SU-DHL-6 (cell line): Measurements from ENCODE around the gene HCFC1R1.

ENCODE experiments used
- H2AFZ ChIP-seq: fragments of 200-600 bp; sonication (generic); 2 replicates; pipeline ENCODE4 v1.6.1; 2014; ENCODE audit warnings: low read depth, mild to moderate bottlenecking, moderate library complexity, mixed read lengths, antibody characterized with exemption, low read length; ENCODE audit not compliant: severe bottlenecking
- H3F3A ChIP-seq: fragments of 200-600 bp; shearing (Covaris generic); 2 replicates; pipeline ENCODE4 v1.6.0; 2016; ENCODE audit warnings: antibody characterized with exemption, mild to moderate bottlenecking; ENCODE audit not compliant: insufficient read depth
- H3K27ac ChIP-seq: fragments of 200-600 bp; sonication (generic); 2 replicates; pipeline ENCODE4 v1.5.1; 2016; ENCODE audit warnings: low read depth, mild to moderate bottlenecking, low read length, moderate library complexity, mixed read lengths
- H3K27me3 ChIP-seq: fragments of 200-600 bp; sonication (generic), shearing (Covaris generic); 2 replicates; pipeline ENCODE4 v1.6.0; 2014; ENCODE audit warnings: mild to moderate bottlenecking, low read length
- H3K36me3 ChIP-seq: fragments of 200-600 bp; sonication (generic); 2 replicates; pipeline ENCODE4 v1.6.1; 2014; ENCODE audit warnings: mild to moderate bottlenecking, low read length, mixed read lengths
- H3K4me2 ChIP-seq: fragments of 300-600, 200-600 bp; shearing (Covaris generic), sonication (generic); 2 replicates; pipeline ENCODE4 v1.6.0; 2014; ENCODE audit warnings: low read length, low read depth, mild to moderate bottlenecking; ENCODE audit not compliant: poor library complexity, severe bottlenecking
- H3K4me3 ChIP-seq: fragments of 200-600 bp; sonication (generic); 2 replicates; pipeline ENCODE4 v1.5.1; 2014; ENCODE audit warnings: antibody characterized with exemption, low read length, mild to moderate bottlenecking, mixed read lengths; ENCODE audit not compliant: insufficient read depth, poor library complexity, severe bottlenecking
- H3K79me2 ChIP-seq: fragments of 200-600 bp; sonication (generic); 2 replicates; pipeline ENCODE4 v1.6.1; 2014; ENCODE audit warnings: mild to moderate bottlenecking, low read length, moderate library complexity; ENCODE audit not compliant: insufficient read depth
- H3K9ac ChIP-seq: fragments of 200-600 bp; sonication (generic); 2 replicates; pipeline ENCODE4 v1.7.0; 2014; ENCODE audit warnings: mild to moderate bottlenecking, low read length
- H3K9me2 ChIP-seq: fragments of 200-600 bp; sonication (generic); replicated peaks from 2 replicates; pipeline ENCODE4 v1.6.1; 2014; ENCODE audit warnings: low read length; ENCODE audit not compliant: insufficient read depth
- H3K9me3 ChIP-seq: fragments of 200-600 bp; sonication (generic); 2 replicates; pipeline ENCODE4 v1.6.1; 2014; ENCODE audit warnings: low read length, mixed read lengths; ENCODE audit not compliant: insufficient read depth
- H4K20me1 ChIP-seq: fragments of 200-600 bp; sonication (generic); 2 replicates; pipeline ENCODE4 v1.6.1; 2014; ENCODE audit warnings: low read depth, mild to moderate bottlenecking, antibody characterized with exemption, low read length, moderate library complexity, mixed read lengths
- EZH2phosphoT487 ChIP-seq: fragments of 200-600 bp; sonication (generic), shearing (Covaris generic); conservative IDR thresholded peaks from 2 replicates; pipeline ENCODE4 v1.6.1; 2018; ENCODE audit warnings: mild to moderate bottlenecking, antibody characterized with exemption, low read length, moderate library complexity, mixed read lengths
- TF ChIP-seq, protein P1 (sequence below): fragments of 200-600 bp; sonication (generic); IDR thresholded peaks from one replicate; pipeline ENCODE4 v1.5.1; 2017; ENCODE audit warnings: antibody characterized with exemption, mild to moderate bottlenecking, low read length, moderate library complexity; ENCODE audit not compliant: insufficient read depth, poor library complexity, severe bottlenecking

The HCFC1R1 gene

DNA sequence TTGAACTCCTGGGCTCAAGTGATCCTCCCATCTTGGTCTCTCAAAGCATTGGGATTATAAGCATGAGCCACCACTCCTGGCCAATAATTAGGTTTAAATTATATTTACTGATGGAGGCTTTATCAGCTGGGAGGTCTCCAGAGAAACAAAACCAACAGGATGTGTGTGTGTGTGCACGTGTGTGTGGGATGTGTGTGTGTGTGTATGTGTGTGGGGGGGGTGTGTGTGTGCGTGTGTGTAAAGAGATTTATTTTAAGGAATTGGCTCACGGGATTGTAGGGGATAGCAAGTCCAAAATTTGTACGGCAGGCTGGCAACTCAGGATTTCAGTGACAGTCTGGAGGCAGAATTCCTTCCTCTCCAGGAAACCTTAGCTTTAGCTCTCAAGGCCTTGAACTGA lies 27.3 kb upstream of the HCFC1R1 start:
- Histone ChIP-seq H4K20me1 (no peaks in the 10 kb centered on the region), H3K79me2 (no peaks in the 10 kb centered on the region), H3F3A (no peaks in the 10 kb centered on the region), H3K4me3 (no peak overlapping the region), H3K4me2 (no peak overlapping the region), H3K9ac (no peak overlapping the region), H3K27ac (no peak overlapping the region), H2AFZ (no peak overlapping the region), H3K27me3 (no peaks in the 10 kb centered on the region), H3K9me3 (no peaks in the 10 kb centered on the region), H3K36me3 (no peaks in the 10 kb centered on the region), H3K9me2 (no peaks in the 10 kb centered on the region)
- TF ChIP-seq EZH2phosphoT487: no peak
- TF ChIP-seq, protein P1, sequence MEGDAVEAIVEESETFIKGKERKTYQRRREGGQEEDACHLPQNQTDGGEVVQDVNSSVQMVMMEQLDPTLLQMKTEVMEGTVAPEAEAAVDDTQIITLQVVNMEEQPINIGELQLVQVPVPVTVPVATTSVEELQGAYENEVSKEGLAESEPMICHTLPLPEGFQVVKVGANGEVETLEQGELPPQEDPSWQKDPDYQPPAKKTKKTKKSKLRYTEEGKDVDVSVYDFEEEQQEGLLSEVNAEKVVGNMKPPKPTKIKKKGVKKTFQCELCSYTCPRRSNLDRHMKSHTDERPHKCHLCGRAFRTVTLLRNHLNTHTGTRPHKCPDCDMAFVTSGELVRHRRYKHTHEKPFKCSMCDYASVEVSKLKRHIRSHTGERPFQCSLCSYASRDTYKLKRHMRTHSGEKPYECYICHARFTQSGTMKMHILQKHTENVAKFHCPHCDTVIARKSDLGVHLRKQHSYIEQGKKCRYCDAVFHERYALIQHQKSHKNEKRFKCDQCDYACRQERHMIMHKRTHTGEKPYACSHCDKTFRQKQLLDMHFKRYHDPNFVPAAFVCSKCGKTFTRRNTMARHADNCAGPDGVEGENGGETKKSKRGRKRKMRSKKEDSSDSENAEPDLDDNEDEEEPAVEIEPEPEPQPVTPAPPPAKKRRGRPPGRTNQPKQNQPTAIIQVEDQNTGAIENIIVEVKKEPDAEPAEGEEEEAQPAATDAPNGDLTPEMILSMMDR: no peak

DNA sequence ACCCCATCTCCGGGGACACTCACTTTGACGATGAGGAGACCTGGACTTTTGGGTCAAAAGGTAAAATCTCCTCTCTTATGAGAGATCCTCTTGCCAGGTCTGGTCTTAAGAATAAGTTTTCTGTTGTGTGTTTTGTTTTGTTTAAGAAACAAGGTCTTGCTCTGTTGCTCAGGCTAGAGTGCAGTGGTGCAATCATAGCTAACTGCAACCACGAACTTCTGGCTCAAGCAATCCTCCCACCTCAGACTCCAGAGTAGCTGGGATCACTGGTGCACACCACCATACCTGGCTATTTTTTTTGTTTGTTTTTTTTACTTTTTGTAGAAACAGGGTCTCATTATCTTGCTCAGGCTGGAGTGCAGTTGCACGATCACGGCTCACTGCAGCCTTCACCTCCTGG lies 26.7 kb upstream of the HCFC1R1 start:
- Histone ChIP-seq H2AFZ (no peak overlapping the region), H3K27me3 (no peaks in the 10 kb centered on the region), H3K9me3 (no peaks in the 10 kb centered on the region), H3K4me3 (no peak overlapping the region), H3K9ac (no peak overlapping the region), H3K4me2 (no peak overlapping the region), H3K9me2 (no peaks in the 10 kb centered on the region), H4K20me1 (no peaks in the 10 kb centered on the region), H3K27ac (no peak overlapping the region), H3F3A (no peaks in the 10 kb centered on the region), H3K79me2 (no peaks in the 10 kb centered on the region), H3K36me3 (no peaks in the 10 kb centered on the region)
- TF ChIP-seq EZH2phosphoT487: no peak
- TF ChIP-seq, protein P1: no peak

DNA sequence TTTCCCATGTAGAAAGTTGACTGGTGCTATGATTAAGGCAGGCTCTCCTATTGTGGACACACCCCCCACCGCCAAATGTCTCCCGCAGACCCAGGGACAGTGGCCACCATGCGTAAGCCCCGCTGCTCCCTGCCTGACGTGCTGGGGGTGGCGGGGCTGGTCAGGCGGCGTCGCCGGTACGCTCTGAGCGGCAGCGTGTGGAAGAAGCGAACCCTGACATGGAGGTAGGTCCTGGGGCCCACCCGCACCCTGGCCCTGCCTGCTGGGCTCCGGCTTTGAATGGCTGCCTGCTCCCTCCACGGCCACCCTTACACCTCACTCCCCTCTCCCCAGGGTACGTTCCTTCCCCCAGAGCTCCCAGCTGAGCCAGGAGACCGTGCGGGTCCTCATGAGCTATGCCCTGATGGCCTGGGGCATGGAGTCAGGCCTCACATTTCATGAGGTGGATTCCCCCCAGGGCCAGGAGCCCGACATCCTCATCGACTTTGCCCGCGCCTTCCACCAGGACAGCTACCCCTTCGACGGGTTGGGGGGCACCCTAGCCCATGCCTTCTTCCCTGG lies 26.3 kb upstream of the HCFC1R1 start:
- H3K4me2 ChIP-seq: no peak overlapping the region
- no peaks in the 10 kb centered on the region for H3K27me3 ChIP-seq

More for the DNA sequence above, 26.3 kb upstream of the HCFC1R1 start:
- Histone ChIP-seq H3K9me3 (no peaks in the 10 kb centered on the region), H4K20me1 (no peaks in the 10 kb centered on the region), H3K4me3 (no peak overlapping the region), H3F3A (no peaks in the 10 kb centered on the region), H3K9ac (no peak overlapping the region), H3K27ac (no peak overlapping the region), H3K79me2 (no peaks in the 10 kb centered on the region), H2AFZ (no peak overlapping the region), H3K9me2 (no peaks in the 10 kb centered on the region), H3K36me3 (no peaks in the 10 kb centered on the region)
- TF ChIP-seq, protein P1: no peak
- TF ChIP-seq EZH2phosphoT487: no peak
